COR-L47 (cell line): Measurements from ENCODE around the gene STX18.
"Not testable (repeated sequence)": the region's sequence is repeated elsewhere in the genome, so short reads cannot be mapped to it uniquely, and the experiment has no call there.

Source experiments
- DNase-seq: peaks from one replicate; lab custom pipeline; 2025; lab: John Stamatoyannopoulos, UW

Gene STX18

GRCh38 chr4:4507923-4508322, 33.9 kb downstream of the STX18 start:
- no peak for DNase-seq

- DNase-seq, result no peak
These were observed 34.4 kb downstream of the STX18 start for GRCh38 chr4:4507403-4507802.

GRCh38 chr4:4506961-4507360, 34.9 kb downstream of the STX18 start:
- DNase-seq, result no peak

- DNase-seq, result not testable (repeated sequence)
These were observed 36.6 kb downstream of the STX18 start for GRCh38 chr4:4505211-4505610.

GRCh38 chr4:4504783-4505182, 37.1 kb downstream of the STX18 start:
- no peak for DNase-seq

GRCh38 chr4:4502694-4503311, 39.0 kb downstream of the STX18 start:
- DNase-seq, result no peak

GRCh38 chr4:4501679-4502078, 40.2 kb downstream of the STX18 start:
- DNase-seq, result no peak

GRCh38 chr4:4499438-4500123, 42.3 kb downstream of the STX18 start:
- no peak for DNase-seq

GRCh38 chr4:4496592-4497372, 45.1 kb downstream of the STX18 start:
- DNase-seq, result no peak

GRCh38 chr4:4494882-4495281, 47.0 kb downstream of the STX18 start:
- no peak for DNase-seq

GRCh38 chr4:4492161-4492847, 49.5 kb downstream of the STX18 start:
- DNase-seq, result no peak

- no peak for DNase-seq
These were observed 50.4 kb downstream of the STX18 start for GRCh38 chr4:4491396-4491893.

GRCh38 chr4:4490816-4491215, 51.0 kb downstream of the STX18 start:
- DNase-seq, result no peak

- no peak for DNase-seq
These were observed 51.8 kb downstream of the STX18 start for GRCh38 chr4:4490041-4490440.

- peak; percentile 54 for DNase-seq
These were observed 53.1 kb downstream of the STX18 start for GRCh38 chr4:4488405-4489404.

GRCh38 chr4:4486969-4487368, 54.9 kb downstream of the STX18 start:
- DNase-seq, result no peak

- no peak for DNase-seq
These were observed 56.0 kb downstream of the STX18 start for GRCh38 chr4:4485806-4486205.

- no peak for DNase-seq
These were observed 60.4 kb downstream of the STX18 start for GRCh38 chr4:4481399-4481994.

- DNase-seq, result no peak
These were observed 61.0 kb downstream of the STX18 start for GRCh38 chr4:4480685-4481398.

GRCh38 chr4:4480205-4480604, 61.6 kb downstream of the STX18 start:
- DNase-seq, result no peak
